K562 (cell line): ENCODE data around the gene LAMTOR1. TPM values are rescaled to one million over a fixed set of nuclear protein-coding genes. Genes with fewer than 3 reads are reported as not detected.

ENCODE experiments used
- ATAC-seq: fragments of 200-7000 bp; cut with Tn5 transposase; 3 replicates; pipeline ENCODE4 v1.9.1; 2020; ENCODE audit warnings: moderate library complexity
- BruUV-seq: library from RNA; stranded (reverse); fragments of 400-500 nt; replicated peaks from 2 replicates; lab custom pipeline; 2021; lab: Mats Ljungman, UMichigan
- CTCF ChIA-PET: fragments of 300-600 bp; formaldehyde crosslinking; extraction: SDS; loops from one replicate; lab custom pipeline; 2021; ENCODE audit warnings: low intra/inter-chr PET ratio; lab: Yijun Ruan, JAX
- POLR2A ChIA-PET: fragments of 300-600, 350-650 bp; sonication (Branson Sonifier 250); formaldehyde crosslinking; extraction: SDS; loops from one replicate; lab custom pipeline; 2021; ENCODE audit warnings: antibody characterized with exemption, inconsistent platforms; lab: Yijun Ruan, JAX
- DNase-seq, 4 experiments: peaks; one replicate each; pipeline versions ENCODE4 v3.0.0 to v3.0.0-alpha.2; 2011 to 2018; ENCODE audit warnings: low spot score in 3 of 4, mixed read lengths in 3 of 4; ENCODE audit errors: extremely low read depth in 1 of 4
- FAIRE-seq: peaks from 2 replicates; lab custom pipeline; 2011; peaks lifted over from hg19 to GRCh38; lab: Jason Lieb, UNC
- H2AFZ ChIP-seq: 2 replicates; pipeline ENCODE4 v1.6.0; 2011; ENCODE audit warnings: low read depth, low read length, control low read depth, inconsistent platforms
- H3K27ac ChIP-seq: fragments of 200-600 bp; 3 replicates; pipeline ENCODE4 v1.8.0; 2011; ENCODE audit warnings: low read depth, mild to moderate bottlenecking, control low read depth, inconsistent platforms, low read length, moderate library complexity, mixed read lengths; ENCODE audit errors: extremely low read depth
- H3K27me3 ChIP-seq, 2 experiments: fragments of 300-600 bp in 1 of 2; 2 replicates in 1 of 2; 3 replicates in 1 of 2; pipeline versions ENCODE4 v1.6.0 to v1.8.0; 2011; ENCODE audit warnings: inconsistent platforms in 2 of 2, low read length in 2 of 2, mild to moderate bottlenecking in 1 of 2, mixed read lengths in 1 of 2, moderate library complexity in 1 of 2; ENCODE audit not compliant: control insufficient read depth in 2 of 2, insufficient read depth in 2 of 2
- H3K36me3 ChIP-seq: fragments of 300-600 bp; 3 replicates; pipeline ENCODE4 v1.8.0; 2011; ENCODE audit warnings: mild to moderate bottlenecking, low read length, inconsistent platforms; ENCODE audit not compliant: control insufficient read depth, insufficient read depth
- H3K4me1 ChIP-seq, 2 experiments: fragments of 200-600 bp in 1 of 2; replicated peaks in 1 of 2; 2 replicates in 1 of 2; 3 replicates in 1 of 2; pipeline versions ENCODE4 v1.5.1 to v1.8.0; 2011; ENCODE audit warnings: inconsistent platforms in 2 of 2, low read length in 2 of 2, mild to moderate bottlenecking in 1 of 2, mixed read lengths in 1 of 2, moderate library complexity in 1 of 2; ENCODE audit not compliant: control insufficient read depth in 2 of 2, insufficient read depth in 2 of 2
- H3K4me2 ChIP-seq: 2 replicates; pipeline ENCODE4 v1.6.1; 2011; ENCODE audit warnings: low read length, control low read depth, inconsistent platforms, mixed read lengths; ENCODE audit not compliant: insufficient read depth
- H3K4me3 ChIP-seq: fragments of 200-600 bp; sonication (generic), shearing (Covaris generic); 2 replicates; pipeline ENCODE4 v1.5.1; 2016; ENCODE audit warnings: control low read depth, inconsistent platforms
- H3K79me2 ChIP-seq: fragments of 200-600 bp; 3 replicates; pipeline ENCODE4 v1.8.0; 2011; ENCODE audit warnings: low read length, inconsistent platforms; ENCODE audit not compliant: control insufficient read depth, insufficient read depth
- H3K9ac ChIP-seq, 2 experiments: 2 replicates each; pipeline versions ENCODE4 v1.6.0 to v1.6.1; 2011; ENCODE audit warnings: low read depth in 2 of 2, low read length in 2 of 2, control low read depth in 1 of 2, inconsistent platforms in 1 of 2, mild to moderate bottlenecking in 1 of 2, mixed read lengths in 1 of 2; ENCODE audit not compliant: insufficient read depth in 1 of 2
- H3K9me1 ChIP-seq: one replicate; pipeline ENCODE4 v1.6.0; 2011; ENCODE audit warnings: inconsistent platforms, mild to moderate bottlenecking, low read length, moderate library complexity; ENCODE audit not compliant: control insufficient read depth, insufficient read depth
- H3K9me3 ChIP-seq: replicated peaks from 2 replicates; pipeline ENCODE4 v1.5.1; 2011; ENCODE audit warnings: low read depth, low read length, inconsistent platforms; ENCODE audit not compliant: control insufficient read depth, insufficient read depth
- H4K20me1 ChIP-seq: replicated peaks from 2 replicates; pipeline ENCODE4 v1.6.1; 2011; ENCODE audit warnings: low read length, inconsistent platforms, mixed read lengths; ENCODE audit not compliant: control insufficient read depth, insufficient read depth
- CC2D1A ChIP-seq: fragments of 450-650 bp; IDR thresholded peaks from 2 replicates; pipeline ENCODE4 v1.6.1; 2017; ENCODE audit warnings: mild to moderate bottlenecking
- CREB5 ChIP-seq: fragments of 250-450 bp; sonication (Bioruptor Pico); IDR thresholded peaks from 2 replicates; pipeline ENCODE4 v1.5.0; 2020; ENCODE audit warnings: mild to moderate bottlenecking
- ETS2 ChIP-seq: IDR thresholded peaks from 2 replicates; pipeline ENCODE4 v1.6.1; 2016; ENCODE audit warnings: borderline replicate concordance, missing genetic modification characterization, mild to moderate bottlenecking, moderate library complexity, missing compliant biosample characterization; ENCODE audit not compliant: poor library complexity, severe bottlenecking
- PHF8 ChIP-seq: fragments of 200-600 bp; sonication (generic); IDR thresholded peaks from 2 replicates; pipeline ENCODE4 v1.6.1; 2012; ENCODE audit warnings: mixed run types, mild to moderate bottlenecking, inconsistent platforms, low read length, moderate library complexity, borderline replicate concordance
- RBM25 ChIP-seq: fragments of 200-400 bp; formaldehyde crosslinking; IDR thresholded peaks from 2 replicates; pipeline ENCODE4 v1.6.1; 2018; ENCODE audit warnings: low read length, low read depth, moderate library complexity; ENCODE audit not compliant: severe bottlenecking
- RBM34 ChIP-seq: fragments of 200-400 bp; formaldehyde crosslinking; IDR thresholded peaks from 2 replicates; pipeline ENCODE4 v1.6.1; 2018; ENCODE audit warnings: low read length, borderline replicate concordance; ENCODE audit not compliant: insufficient read depth
- RUNX1 ChIP-seq: sonication (generic); IDR thresholded peaks from 2 replicates; pipeline ENCODE4 v1.6.1; 2016; ENCODE audit warnings: antibody characterized with exemption, low read depth
- SIX5 ChIP-seq, 2 experiments: IDR thresholded peaks; 2 replicates each; pipeline ENCODE4 v1.6.1; 2011; ENCODE audit warnings: low read length in 2 of 2, borderline replicate concordance in 1 of 2, low read depth in 1 of 2, mild to moderate bottlenecking in 1 of 2, moderate library complexity in 1 of 2; ENCODE audit not compliant: insufficient read depth in 1 of 2
- ZNF24 ChIP-seq: fragments of 450-650 bp; IDR thresholded peaks from 2 replicates; pipeline ENCODE4 v1.6.1; 2016
- ZNF655 ChIP-seq: fragments of 250-450 bp; sonication (Bioruptor Pico); IDR thresholded peaks from 2 replicates; pipeline ENCODE4 v1.5.0; 2021
- ZNF785 ChIP-seq: fragments of 250-450 bp; sonication (Bioruptor Pico); IDR thresholded peaks from 2 replicates; pipeline ENCODE4 v1.4.0; 2020; ENCODE audit warnings: mild to moderate bottlenecking
- WGBS: fragments of 100-300 bp; shearing (Covaris generic); methylation state at CpG from one replicate; pipeline ENCODE4 v1.1.6; 2016; ENCODE audit warnings: low coverage, mixed read lengths; ENCODE audit not compliant: insufficient coverage; ENCODE audit errors: missing lambda C conversion rate; 5-methylcytosine and 5-hydroxymethylcytosine counted together
- in situ Hi-C: fragments of 300-500 bp; cut with MboI; formaldehyde crosslinking; loops from 4 replicates; pipeline ENCODE4 v1.15.0; 2018; ENCODE audit warnings: inconsistent platforms, mixed read lengths
- intact Hi-C: fragments of 100-400 bp; cut with micrococcal nuclease; formaldehyde crosslinking; loops from 2 replicates; pipeline ENCODE4 v1.14.2; 2022
- polyA plus RNA-seq, 8 experiments: library from polyadenylated mRNA; depleted of rRNA in 4 of 8; stranded (reverse) in 5 of 8; unstranded in 3 of 8; fragments of >200 nt; fragmentation: Nextera tagmentation in 2 of 8; fragmentation: Illumina TruSeq in 1 of 8; extraction: Ambion mirVana in 2 of 8; extraction: Trizol in 1 of 8; gene quantifications; 2 replicates each; pipeline versions ENCODE4 v1.2.1 to v1.2.3, GENCODE V29; 2011 to 2014; ENCODE audit warnings: inconsistent platforms in 1 of 8, missing spikeins in 1 of 8
- total RNA-seq, 7 experiments: library from RNA; depleted of rRNA in 6 of 7; stranded (reverse); fragments of >200 nt in 6 of 7; fragmentation: Illumina TruSeq in 2 of 7; extraction: Trizol in 2 of 7; gene quantifications; 2 replicates each; pipeline versions ENCODE4 v1.2.1 to v1.2.3, GENCODE V29; 2011 to 2021; ENCODE audit warnings: low replicate concordance in 1 of 7

Gene LAMTOR1
- total and polyA plus RNA-seq, 9 of the 15 experiments (the other 6 are each of a cell fraction or from before 2014, with no cell fraction given), result 62.6 to 104 (median 85.3) TPM

DNA sequence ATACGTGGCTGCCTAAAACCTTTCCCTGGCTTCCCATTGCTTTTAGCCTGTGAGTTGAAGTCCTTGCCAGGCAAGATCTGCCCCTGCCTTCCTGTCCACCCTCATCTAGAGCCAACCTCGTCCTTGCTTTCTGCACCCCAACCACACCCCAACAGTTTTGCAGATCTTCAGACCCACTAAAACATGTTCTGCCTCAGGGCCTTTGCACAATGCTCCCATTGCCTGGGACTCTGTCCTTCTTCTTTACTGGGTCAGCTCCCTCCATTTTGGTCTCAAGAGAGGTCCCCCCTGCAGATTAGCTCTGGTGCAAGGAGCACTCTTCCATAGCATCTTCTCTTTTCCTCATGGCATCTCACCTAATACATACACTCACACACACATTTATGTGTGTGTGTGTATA, 17.8 kb upstream of the LAMTOR1 start:
- ChIA-PET CTCF (no interaction called here), POLR2A (interaction anchor here (0.6 to 1.5 kb wide), 2 partner anchors 9 to 1638 kb away, joined by 3 to 5 read pairs; partner anchors contain the start of gene ANAPC15)
- no peaks in the 10 kb centered on the region for H4K20me1 ChIP-seq
- no peaks in the 10 kb centered on the region for H3K9me1 ChIP-seq
- H3K4me2 ChIP-seq, result no peak overlapping the region
- H3K9ac ChIP-seq, result peak overlapping the region in 1 of 2 experiments; percentile 38; a peak in 1 of 4 replicates
- H3K79me2 ChIP-seq, result no peaks in the 10 kb centered on the region
- no peaks in the 10 kb centered on the region for H3K36me3 ChIP-seq
- in situ Hi-C loops, result no loop called here
- no peaks in the 10 kb centered on the region for H3K9me3 ChIP-seq
- H3K27me3 ChIP-seq, result no peaks in the 10 kb centered on the region
- H2AFZ ChIP-seq, result peak overlapping the region; percentile 17; the same call in 1 of the 2 replicates
- FAIRE-seq (no peak), ATAC-seq (no peak), DNase-seq (no peak)
- peaks cover 31 to 40% of the 10 kb centered on the region in 2 experiments for H3K4me1 ChIP-seq
- TF ChIP-seq RUNX1 (no peak), RBM25 (peak; percentile 59)
- intact Hi-C loops, result no loop called here
- H3K27ac ChIP-seq, result no peak overlapping the region
- no peak overlapping the region for H3K4me3 ChIP-seq
- BruUV-seq, result no TSS peak
- WGBS, result 49% methylated on average over 2 of the region's 2 CpGs

- Histone ChIP-seq H3K4me1 (peaks cover 29 to 47% of the 10 kb centered on the region in 2 experiments), H3K4me3 (no peak overlapping the region), H3K9ac (peak overlapping the region; percentile 28 to 83; a peak in 2 of 4 replicates), H3K27me3 (no peaks in the 10 kb centered on the region), H3K36me3 (no peaks in the 10 kb centered on the region), H4K20me1 (no peaks in the 10 kb centered on the region), H2AFZ (peak overlapping the region; percentile 78), H3K27ac (peak overlapping the region; percentile 64; the same call in 1 of the 3 replicates), H3K79me2 (no peaks in the 10 kb centered on the region), H3K9me3 (no peaks in the 10 kb centered on the region), H3K4me2 (no peak overlapping the region; the same call in 1 of the 2 replicates), H3K9me1 (no peaks in the 10 kb centered on the region)
- POLR2A ChIA-PET, result interaction anchor here (1.1 to 1.6 kb wide), 3 partner anchors 11 to 71 kb away, joined by 3 to 5 read pairs (median 4); no protein-coding TSS in a partner anchor
- CTCF ChIA-PET, result no interaction called here
- BruUV-seq, result no TSS peak
- in situ Hi-C loops (no loop called here), intact Hi-C loops (no loop called here)
- DNase-seq (no peak), FAIRE-seq (no peak), ATAC-seq (peak; percentile 40)
- whole genome bisulfite sequencing, result 73% methylated on average over 6 of the region's 6 CpGs
- TF ChIP-seq ETS2 (no peak), CC2D1A (no peak), CREB5 (CRISPR knock-in tag) (no peak), ZNF24 (no peak), RBM34 (no peak), SIX5 (IDR thresholded peaks at IDR 0.05; ENCODE audit: borderline replicate concordance in 1 of 2, insufficient read depth in 1 of 2, low read depth in 1 of 2, low read length in 2 of 2) (no peak), ZNF655 (CRISPR knock-in tag) (no peak), ZNF785 (CRISPR knock-in tag) (no peak), PHF8 (no peak)
Measured at GRCh38 chr11:72119198-72119597, 16.1 kb upstream of the LAMTOR1 start.
